Pericardium fibroblast (primary cell): Measurements from ENCODE around the gene GALE. TPM values are rescaled to one million over a fixed set of nuclear protein-coding genes. Genes with fewer than 3 reads are reported as not detected.

ENCODE experiments used
- total RNA-seq: library from RNA; depleted of rRNA; stranded (reverse); fragments of >200 nt; gene quantifications from 2 replicates; pipeline ENCODE4 v1.2.3, GENCODE V29; 2015

GALE gene
- total RNA-seq = 12.0 and 34.3 TPM in 2 replicates

DNA sequence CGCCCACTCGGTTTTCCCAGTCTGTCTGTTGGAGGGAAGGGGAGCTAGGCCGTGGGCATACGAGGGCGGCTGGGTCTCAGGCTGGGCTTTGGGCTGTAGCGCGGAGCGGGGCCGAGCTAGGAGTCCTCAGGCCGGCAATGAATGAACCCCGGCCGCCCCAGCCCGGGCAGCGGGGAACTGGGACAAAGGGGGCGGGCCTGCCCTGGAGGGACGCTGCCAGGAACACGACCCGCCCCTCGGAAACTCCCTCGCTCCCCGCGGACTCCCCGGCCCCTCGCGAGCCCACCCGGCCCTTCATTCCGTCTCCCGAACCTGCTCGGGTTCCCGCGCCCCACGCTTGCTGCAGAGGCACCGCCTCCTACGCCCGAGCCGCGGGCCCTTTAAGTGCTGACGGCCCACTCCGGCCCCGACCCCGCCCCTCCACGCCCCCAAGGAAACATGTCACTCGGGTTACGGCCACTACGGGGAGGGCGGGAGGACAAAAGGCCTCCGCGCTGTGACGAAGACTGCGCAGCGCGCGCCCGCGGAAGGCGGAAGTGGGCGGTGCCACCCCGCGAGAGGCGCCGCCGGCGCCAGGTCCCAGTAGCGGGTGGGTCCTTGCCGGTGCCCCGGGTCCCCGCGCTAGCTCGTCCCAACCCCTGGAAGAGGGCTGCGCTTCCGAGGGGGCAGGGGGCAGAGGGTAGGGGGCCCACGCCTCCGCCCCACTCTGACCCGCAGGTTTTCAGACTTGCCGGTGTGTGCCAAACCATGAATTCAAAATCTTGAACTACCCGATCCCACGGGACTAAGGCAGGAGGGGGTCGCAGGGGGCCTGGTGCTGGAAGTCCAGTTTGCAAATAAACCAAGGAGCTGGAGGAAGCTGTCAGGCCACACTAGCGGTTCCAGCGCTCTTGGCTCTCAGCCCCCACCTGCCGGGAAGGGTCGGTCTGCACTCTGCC lies at the start of gene GALE:
TSS of gene GALE (minus strand) at position 355 of the 938 bp plus-strand sequence. CDS start 1,747 bp downstream, outside the sequence.

DNA sequence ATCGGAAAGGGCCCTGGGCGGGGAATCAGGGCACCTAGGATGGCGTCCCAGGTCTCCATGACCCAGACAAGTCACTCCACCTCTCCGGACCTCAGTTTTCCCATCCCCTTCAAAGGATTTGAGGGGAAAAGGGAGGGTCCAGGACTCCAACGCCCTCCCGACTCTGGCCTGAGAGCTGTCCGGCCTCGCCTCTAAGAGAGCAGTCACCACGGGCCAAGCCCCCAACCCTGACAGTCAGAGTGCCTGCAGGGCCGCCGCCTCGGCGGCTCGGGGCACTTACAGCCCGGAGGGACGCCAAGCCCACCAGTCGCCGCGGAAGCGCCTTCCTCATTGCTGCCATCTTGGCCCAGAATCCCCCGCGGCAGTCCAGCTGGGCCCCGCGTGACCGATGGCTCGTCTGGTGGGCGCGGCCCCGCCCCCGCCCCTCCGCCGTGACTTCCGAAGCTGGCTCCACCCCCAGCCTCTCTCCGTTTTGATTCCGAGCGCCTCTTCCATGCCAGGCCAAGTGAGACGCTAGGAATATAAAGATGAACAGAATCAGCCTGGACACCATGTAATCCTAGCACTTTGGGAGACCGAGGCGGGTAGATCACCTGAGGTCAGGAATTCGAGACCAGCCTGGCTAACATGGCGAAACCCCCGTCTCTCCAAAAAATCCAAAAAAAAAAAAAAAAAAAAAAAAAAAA lies 24.7 kb upstream of the GALE start, which contains the start of gene HMGCL:
TSS of gene HMGCL (minus strand) at position 354 of the 686 bp plus-strand sequence. CDS start at position 340, 14 bp downstream.

DNA sequence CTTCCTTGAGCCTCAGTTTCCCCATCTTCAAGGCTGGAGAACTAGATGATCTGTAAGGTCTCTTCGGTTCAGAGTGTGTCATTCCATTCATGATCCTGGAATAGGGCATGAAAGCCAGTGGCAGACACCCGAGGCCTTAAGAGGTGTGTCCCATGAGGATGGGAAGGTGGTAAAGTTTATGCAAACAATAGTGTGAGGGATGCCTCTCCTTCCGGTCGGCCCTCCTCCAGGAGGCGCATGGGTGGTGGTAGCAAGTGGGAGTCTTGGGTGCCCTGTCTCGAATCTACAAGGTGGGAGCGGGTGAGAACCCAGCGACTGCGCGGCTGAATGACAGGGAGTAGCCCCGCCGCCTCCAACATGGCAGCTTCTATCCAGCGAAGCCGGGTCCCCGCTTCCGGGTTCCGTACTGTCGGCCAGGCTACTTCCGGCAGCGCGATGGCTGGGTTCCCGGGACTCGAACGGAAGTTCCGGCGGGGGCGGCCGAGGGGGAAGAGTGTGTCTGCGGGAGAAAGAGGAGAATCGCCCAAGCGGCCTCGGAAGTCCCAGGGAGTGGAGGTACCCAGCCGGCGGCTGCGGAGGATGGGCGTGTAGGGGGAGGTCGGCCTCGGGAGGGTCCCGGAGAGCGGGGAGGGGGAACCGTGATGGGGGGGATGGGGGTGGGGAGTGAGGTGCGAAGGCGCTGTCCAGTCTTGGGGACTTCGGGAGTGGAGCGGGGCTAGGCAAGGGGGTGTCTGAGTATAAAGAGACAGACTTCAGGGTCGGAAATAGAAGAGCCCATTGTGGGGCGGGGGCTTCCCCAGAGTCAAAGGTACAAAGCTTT lies 9.6 kb downstream of the GALE start, which contains the start of gene LYPLA2:
TSS of gene LYPLA2 (plus strand) at position 450 of the 820 bp plus-strand sequence. CDS start 1,538 bp downstream, outside the sequence.

DNA sequence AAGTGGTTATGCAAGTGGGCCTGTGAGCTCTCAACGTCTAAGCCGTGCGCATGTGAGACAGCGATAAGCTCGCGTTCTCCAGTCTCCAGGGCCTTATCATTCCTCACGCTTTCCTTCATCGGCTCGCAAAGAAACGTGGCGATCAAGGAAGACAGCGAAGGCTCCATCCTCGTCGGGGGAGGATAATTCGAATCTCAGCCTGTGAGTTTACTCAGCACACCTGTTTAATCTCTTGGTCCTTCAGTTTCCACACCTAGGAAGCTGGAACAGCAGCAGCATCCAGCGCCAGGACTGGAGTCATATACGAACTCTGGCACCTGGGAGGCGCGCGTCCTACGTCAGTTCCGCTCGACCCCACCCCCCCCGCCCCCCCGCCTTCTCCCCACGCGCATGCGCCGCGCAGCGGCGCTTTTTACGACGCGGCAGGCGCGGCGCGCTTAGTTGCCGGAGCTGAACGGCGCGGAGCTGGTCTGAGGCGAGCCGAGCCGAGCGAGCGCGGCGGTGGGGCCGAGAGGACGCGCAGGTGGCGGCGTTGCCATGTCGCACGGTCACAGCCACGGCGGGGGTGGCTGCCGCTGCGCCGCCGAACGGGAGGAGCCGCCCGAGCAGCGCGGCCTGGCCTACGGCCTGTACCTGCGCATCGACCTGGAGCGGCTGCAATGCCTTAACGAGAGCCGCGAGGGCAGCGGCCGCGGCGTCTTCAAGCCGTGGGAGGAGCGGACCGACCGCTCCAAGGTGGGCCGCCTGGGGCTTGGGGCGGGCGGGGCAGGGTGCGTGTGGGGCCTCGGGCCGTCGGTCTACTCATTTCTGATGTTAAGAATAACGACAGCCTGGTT lies 22.4 kb downstream of the GALE start, which contains the start of gene PITHD1:
TSS of gene PITHD1 (plus strand) at position 440 of the 836 bp plus-strand sequence. CDS start at position 538, 98 bp downstream.

Other genes with a start within 250 kb of the GALE start
- 57.5 and 165 TPM in 2 replicates for gene ID3, start 241.3 kb downstream of the GALE start, total RNA-seq
- gene RPL11, start 108.9 kb downstream of the GALE start, total RNA-seq = 1,531 and 1,875 TPM in 2 replicates
- gene ELOA, start 57.3 kb downstream of the GALE start, total RNA-seq = 18.9 and 28.0 TPM in 2 replicates
- gene PITHD1, start 22.3 kb downstream of the GALE start, total RNA-seq = 26.7 and 29.5 TPM in 2 replicates
- 45.9 and 60.2 TPM in 2 replicates for gene LYPLA2, start 9.6 kb downstream of the GALE start, total RNA-seq
- gene HMGCL, start 24.7 kb upstream of the GALE start, total RNA-seq = 38.5 and 40.7 TPM in 2 replicates
- 3.2 and 12.6 TPM in 2 replicates for gene FUCA1, start 67.5 kb upstream of the GALE start, total RNA-seq
- gene CNR2, start 112.6 kb upstream of the GALE start, total RNA-seq = not detected in 2 replicates
- 68.0 and 68.9 TPM in 2 replicates for gene PNRC2, start 159.1 kb upstream of the GALE start, total RNA-seq
- gene SRSF10, start 179.6 kb upstream of the GALE start, total RNA-seq = 52.0 and 59.3 TPM in 2 replicates